OCI-LY1 (cell line): ENCODE measurements around the gene SLC22A3.
"Not testable (repeated sequence)": the region's sequence is repeated elsewhere in the genome, so short reads cannot be mapped to it uniquely, and the experiment has no call there.

Experiments
- H2AFZ ChIP-seq: fragments of 200-600 bp; sonication (generic), shearing (Covaris generic); 2 replicates; pipeline ENCODE4 v1.6.0; 2014; ENCODE audit warnings: antibody characterized with exemption, mild to moderate bottlenecking, low read length
- H3F3A ChIP-seq: fragments of 200-600 bp; sonication (generic), shearing (Covaris generic); 2 replicates; pipeline ENCODE4 v1.6.0; 2014; ENCODE audit warnings: mild to moderate bottlenecking, antibody characterized with exemption, low read length, moderate library complexity; ENCODE audit not compliant: insufficient read depth
- H3K27ac ChIP-seq: fragments of 200-600 bp; sonication (generic); 2 replicates; pipeline ENCODE4 v1.5.1; 2014; ENCODE audit warnings: low read length, mixed run types, mild to moderate bottlenecking, low read depth; ENCODE audit not compliant: poor library complexity, severe bottlenecking
- H3K27me3 ChIP-seq: fragments of 200-600 bp; sonication (generic); 2 replicates; pipeline ENCODE4 v1.6.0; 2014; ENCODE audit warnings: antibody characterized with exemption, mild to moderate bottlenecking, low read length, moderate library complexity; ENCODE audit not compliant: insufficient read depth
- H3K36me3 ChIP-seq: fragments of 200-600 bp; sonication (generic); 2 replicates; pipeline ENCODE4 v1.6.1; 2014; ENCODE audit warnings: mild to moderate bottlenecking, antibody characterized with exemption, low read length, moderate library complexity, mixed read lengths; ENCODE audit not compliant: insufficient read depth
- H3K4me1 ChIP-seq: fragments of 200-600 bp; sonication (generic); 2 replicates; pipeline ENCODE4 v1.5.1; 2014; ENCODE audit warnings: mild to moderate bottlenecking, low read length, moderate library complexity; ENCODE audit not compliant: insufficient read depth, severe bottlenecking
- H3K4me2 ChIP-seq: fragments of 200-600 bp; sonication (generic), shearing (Covaris generic); 2 replicates; pipeline ENCODE4 v1.6.1; 2014; ENCODE audit warnings: low read length
- H3K4me3 ChIP-seq: fragments of 200-600 bp; sonication (generic); 2 replicates; pipeline ENCODE4 v1.5.1; 2014; ENCODE audit warnings: low read length, low read depth, mild to moderate bottlenecking, mixed read lengths; ENCODE audit not compliant: poor library complexity, severe bottlenecking
- H3K79me2 ChIP-seq: fragments of 200-600 bp; shearing (Covaris generic); 2 replicates; pipeline ENCODE4 v1.6.1; 2016; ENCODE audit warnings: mixed run types, low read length, mixed read lengths; ENCODE audit not compliant: insufficient read depth
- H3K9ac ChIP-seq: fragments of 200-600 bp; sonication (generic), shearing (Covaris generic); 2 replicates; pipeline ENCODE4 v1.6.1; 2014; ENCODE audit warnings: mild to moderate bottlenecking, low read length, mixed read lengths
- H3K9me2 ChIP-seq: fragments of 200-600 bp; sonication (generic), shearing (Covaris generic); 2 replicates; pipeline ENCODE4 v1.6.1; 2014; ENCODE audit warnings: low read depth, mild to moderate bottlenecking, low read length, mixed read lengths
- H3K9me3 ChIP-seq: fragments of 200-600 bp; shearing (Covaris generic); 2 replicates; pipeline ENCODE4 v1.6.1; 2014; ENCODE audit warnings: low read length, mixed read lengths
- H4K20me1 ChIP-seq: fragments of 200-600 bp; sonication (generic), shearing (Covaris generic); 2 replicates; pipeline ENCODE4 v1.6.0; 2016; ENCODE audit warnings: mild to moderate bottlenecking, low read length; ENCODE audit not compliant: insufficient read depth
- EZH2 ChIP-seq: fragments of 200-600 bp; sonication (generic), shearing (Covaris generic); IDR thresholded peaks from 2 replicates; pipeline ENCODE4 v1.8.0; 2017; ENCODE audit warnings: borderline replicate concordance, mixed run types, mild to moderate bottlenecking, antibody characterized with exemption, low read length, moderate library complexity, mixed read lengths
- TF ChIP-seq, protein P1 (sequence below): fragments of 200-600 bp; sonication (generic), shearing (Covaris generic); IDR thresholded peaks from 2 replicates; pipeline ENCODE4 v1.5.1; 2017; ENCODE audit warnings: mild to moderate bottlenecking, antibody characterized with exemption, low read length, moderate library complexity, mixed read lengths

Gene SLC22A3

DNA sequence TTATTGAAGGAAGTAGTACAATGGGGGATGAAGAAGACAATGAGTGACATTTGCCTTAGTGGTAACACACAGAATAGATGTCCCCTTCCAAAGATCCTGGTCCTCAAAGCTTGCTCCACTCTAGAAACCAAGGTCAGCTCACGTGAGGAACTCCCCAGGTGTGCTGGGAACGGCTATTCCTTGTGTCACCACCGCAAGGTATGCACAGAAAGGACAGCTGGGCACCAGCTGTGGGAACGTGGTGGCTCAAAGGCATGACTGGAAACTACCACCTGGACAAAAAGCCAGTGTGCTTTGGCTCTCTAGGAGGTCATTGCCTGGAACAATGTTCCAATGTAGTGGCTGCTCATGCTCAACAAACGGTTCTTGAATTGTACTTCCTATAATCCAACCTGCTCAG lies 94.0 kb downstream of the SLC22A3 start:
- Histone ChIP-seq H3F3A (no peaks in the 10 kb centered on the region), H3K4me1 (no peaks in the 10 kb centered on the region), H4K20me1 (no peaks in the 10 kb centered on the region), H3K4me3 (no peak overlapping the region), H2AFZ (no peak overlapping the region), H3K9me2 (no peaks in the 10 kb centered on the region), H3K79me2 (no peaks in the 10 kb centered on the region), H3K36me3 (no peaks in the 10 kb centered on the region), H3K4me2 (no peak overlapping the region), H3K9me3 (no peaks in the 10 kb centered on the region), H3K9ac (no peak overlapping the region), H3K27ac (no peak overlapping the region), H3K27me3 (no peaks in the 10 kb centered on the region)
- TF ChIP-seq EZH2, result no peak
- TF ChIP-seq, protein P1, sequence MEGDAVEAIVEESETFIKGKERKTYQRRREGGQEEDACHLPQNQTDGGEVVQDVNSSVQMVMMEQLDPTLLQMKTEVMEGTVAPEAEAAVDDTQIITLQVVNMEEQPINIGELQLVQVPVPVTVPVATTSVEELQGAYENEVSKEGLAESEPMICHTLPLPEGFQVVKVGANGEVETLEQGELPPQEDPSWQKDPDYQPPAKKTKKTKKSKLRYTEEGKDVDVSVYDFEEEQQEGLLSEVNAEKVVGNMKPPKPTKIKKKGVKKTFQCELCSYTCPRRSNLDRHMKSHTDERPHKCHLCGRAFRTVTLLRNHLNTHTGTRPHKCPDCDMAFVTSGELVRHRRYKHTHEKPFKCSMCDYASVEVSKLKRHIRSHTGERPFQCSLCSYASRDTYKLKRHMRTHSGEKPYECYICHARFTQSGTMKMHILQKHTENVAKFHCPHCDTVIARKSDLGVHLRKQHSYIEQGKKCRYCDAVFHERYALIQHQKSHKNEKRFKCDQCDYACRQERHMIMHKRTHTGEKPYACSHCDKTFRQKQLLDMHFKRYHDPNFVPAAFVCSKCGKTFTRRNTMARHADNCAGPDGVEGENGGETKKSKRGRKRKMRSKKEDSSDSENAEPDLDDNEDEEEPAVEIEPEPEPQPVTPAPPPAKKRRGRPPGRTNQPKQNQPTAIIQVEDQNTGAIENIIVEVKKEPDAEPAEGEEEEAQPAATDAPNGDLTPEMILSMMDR, result no peak

DNA sequence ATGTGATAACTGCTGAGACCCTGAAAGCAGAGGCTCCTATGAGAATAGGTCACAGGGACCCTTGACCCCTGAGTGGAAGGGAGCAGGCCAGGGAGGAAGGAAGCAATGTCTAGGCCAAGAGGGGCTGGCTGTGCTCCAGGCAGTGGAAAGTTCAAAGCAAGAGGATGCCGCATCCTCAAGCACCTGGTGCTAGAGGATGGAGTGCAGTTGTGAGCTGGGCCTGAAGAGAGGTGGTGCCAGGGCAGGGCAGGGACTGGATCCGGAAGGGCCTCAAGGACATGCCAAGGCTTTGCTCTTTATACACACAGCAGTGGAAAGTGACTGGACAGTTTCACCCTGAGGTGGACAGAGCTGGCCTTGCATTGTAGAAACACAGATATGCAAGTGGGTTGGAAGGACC lies 97.0 kb downstream of the SLC22A3 start:
- Histone ChIP-seq H3K36me3 (no peaks in the 10 kb centered on the region), H3K9me2 (no peaks in the 10 kb centered on the region), H4K20me1 (no peaks in the 10 kb centered on the region), H3K4me3 (no peak overlapping the region), H3K27ac (no peak overlapping the region), H3K9ac (no peak overlapping the region), H3F3A (no peaks in the 10 kb centered on the region), H3K4me2 (no peak overlapping the region), H3K4me1 (no peaks in the 10 kb centered on the region), H3K79me2 (no peaks in the 10 kb centered on the region), H3K27me3 (no peaks in the 10 kb centered on the region), H2AFZ (no peak overlapping the region), H3K9me3 (no peaks in the 10 kb centered on the region)
- TF ChIP-seq, protein P1, result no peak
- no peak for TF ChIP-seq EZH2

DNA sequence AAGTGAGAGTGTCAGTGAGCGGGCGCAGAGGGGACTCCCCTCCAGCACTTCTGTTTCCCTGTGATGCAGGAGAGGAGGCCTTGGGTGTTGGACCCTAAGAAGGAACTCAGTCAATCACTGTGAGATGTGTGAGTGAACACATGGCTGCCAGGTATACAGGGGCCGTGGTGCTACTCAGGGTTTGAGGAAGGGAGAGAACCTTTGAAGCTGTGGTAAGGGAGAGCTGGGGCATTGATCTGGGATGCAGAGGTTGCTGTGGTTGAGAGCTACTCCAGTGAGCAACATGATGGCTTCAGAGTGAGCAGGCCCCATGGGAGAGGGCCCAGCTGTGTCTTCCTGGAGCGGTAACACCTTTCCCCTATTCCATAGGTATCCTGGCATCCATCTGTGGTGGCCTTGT lies 99.2 kb downstream of the SLC22A3 start:
- H4K20me1 ChIP-seq, result no peaks in the 10 kb centered on the region
- H3K27ac ChIP-seq, result no peak overlapping the region
- no peak overlapping the region for H3K9ac ChIP-seq
- H3K4me3 ChIP-seq, result no peak overlapping the region
- no peaks in the 10 kb centered on the region for H3K9me3 ChIP-seq
- H3K4me1 ChIP-seq, result no peaks in the 10 kb centered on the region
- no peak overlapping the region for H2AFZ ChIP-seq
- no peaks in the 10 kb centered on the region for H3K79me2 ChIP-seq
- H3K36me3 ChIP-seq, result no peaks in the 10 kb centered on the region
- no peak for TF ChIP-seq EZH2
- TF ChIP-seq, protein P1, result no peak
- no peak overlapping the region for H3K4me2 ChIP-seq
- no peaks in the 10 kb centered on the region for H3K9me2 ChIP-seq
- no peaks in the 10 kb centered on the region for H3F3A ChIP-seq
- no peaks in the 10 kb centered on the region for H3K27me3 ChIP-seq

DNA sequence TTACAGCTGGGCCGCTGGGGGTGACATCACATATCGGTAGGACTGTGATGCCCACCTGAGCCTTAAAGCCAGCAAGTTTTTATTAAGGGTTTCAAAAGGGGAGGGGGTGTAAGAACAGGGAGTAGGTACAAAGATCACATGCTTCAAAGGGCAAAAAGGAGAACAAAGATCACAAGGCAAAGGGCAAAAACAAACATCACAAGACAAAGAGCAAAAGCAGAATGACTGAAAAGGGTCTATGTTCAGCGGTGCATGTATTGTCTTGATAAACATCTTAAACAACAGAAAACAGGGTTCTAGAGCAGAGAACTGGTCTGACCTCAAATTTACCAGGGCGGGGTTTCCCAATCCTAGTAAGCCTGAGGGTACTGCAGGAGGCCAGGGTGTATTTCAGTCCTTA lies 101.6 kb downstream of the SLC22A3 start:
- not testable (repeated sequence) for H3K9me3 ChIP-seq, H4K20me1 ChIP-seq, H3K9ac ChIP-seq, H3K4me2 ChIP-seq, H3K79me2 ChIP-seq, H3K27me3 ChIP-seq, H3K9me2 ChIP-seq, H3K36me3 ChIP-seq, H3K27ac ChIP-seq, H2AFZ ChIP-seq, H3F3A ChIP-seq, H3K4me1 ChIP-seq, H3K4me3 ChIP-seq
